GM18498 (cell line): ENCODE data around the gene TNFRSF1B.
A peak's percentile ranks its signal among the peaks of the same experiment; 100 is the strongest.

Source experiments
- ATAC-seq: cut with Tn5 transposase; IDR thresholded peaks from one replicate; pipeline ENCODE4 v1.9.1; 2021; ENCODE audit warnings: mild to moderate bottlenecking, moderate library complexity; ENCODE audit not compliant: unreplicated experiment

Gene TNFRSF1B

DNA sequence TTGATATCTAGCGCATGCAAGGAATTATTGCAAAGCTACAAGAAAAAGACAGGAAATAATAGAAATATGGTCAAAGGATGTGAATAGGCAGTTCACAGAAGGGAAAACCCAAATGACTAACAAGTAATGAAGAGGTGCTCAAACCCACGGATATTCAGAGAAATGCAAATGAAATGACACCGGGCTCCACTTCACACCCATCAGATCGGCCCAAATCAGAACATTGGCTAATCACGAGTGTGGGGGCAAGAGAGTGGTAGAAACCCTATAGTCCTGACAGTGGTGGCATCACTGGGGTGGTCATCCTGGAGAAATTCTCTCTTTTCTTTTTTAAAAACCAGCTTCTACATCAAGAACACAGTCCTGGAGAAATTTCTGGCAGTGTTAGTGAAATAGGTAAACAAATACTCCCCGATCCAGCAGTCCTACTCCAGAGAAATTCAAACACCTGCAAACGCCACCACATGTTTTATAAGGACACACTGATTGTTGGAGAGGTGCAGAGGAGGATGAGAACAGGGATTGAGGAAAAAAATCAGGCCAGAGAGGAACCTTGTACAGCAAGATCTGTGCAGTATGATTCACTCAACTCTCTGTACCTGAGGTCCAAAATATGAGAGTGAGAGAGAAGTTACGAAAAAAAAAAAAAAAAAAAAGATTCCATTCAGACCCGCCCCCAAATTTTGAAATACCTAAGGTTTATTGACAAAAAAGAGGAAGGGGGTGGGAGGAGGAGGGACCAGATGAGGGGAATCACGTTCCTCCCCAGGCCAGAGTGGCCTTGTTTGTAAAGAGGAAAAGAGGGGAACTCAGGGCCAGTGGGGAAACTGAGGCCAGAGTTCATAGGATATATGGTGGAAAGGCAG, 9.2 kb upstream of the TNFRSF1B start:
- ATAC-seq: no peak

DNA sequence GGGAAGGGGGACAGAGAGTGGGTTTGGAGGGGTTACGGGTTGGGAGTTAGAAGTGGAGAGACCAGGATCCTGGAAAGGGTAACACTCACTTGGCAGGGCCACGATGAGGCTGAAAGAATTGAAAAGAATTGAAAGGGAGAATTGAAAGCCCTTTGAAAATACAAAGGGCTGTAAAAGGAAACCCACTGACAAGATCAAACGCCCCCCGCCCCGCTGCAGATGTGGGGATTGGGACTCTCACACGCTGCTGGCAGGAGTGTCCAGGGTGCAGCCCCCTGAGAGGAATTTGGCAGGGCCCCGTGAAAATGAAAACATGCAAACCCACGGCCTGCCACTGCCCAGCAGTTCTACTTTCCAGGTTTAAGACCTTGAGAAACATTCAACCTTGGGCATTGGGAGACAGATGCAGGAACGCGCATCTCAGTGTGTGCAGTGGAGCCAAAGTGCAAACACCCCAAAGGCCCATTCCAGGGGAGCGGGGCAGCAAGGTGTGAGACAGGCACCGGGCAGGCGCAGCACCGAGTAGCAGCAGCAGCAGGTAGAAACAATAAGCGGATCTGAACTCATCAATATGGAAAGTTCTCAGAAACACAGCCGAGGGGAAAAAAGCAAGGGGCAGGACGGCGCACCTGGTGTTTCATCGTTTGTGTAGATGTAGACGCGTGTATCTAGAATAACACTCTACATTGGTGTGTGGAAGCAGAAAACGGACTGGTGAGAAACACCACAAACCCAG, 8.3 kb upstream of the TNFRSF1B start:
- ATAC-seq: no peak

DNA sequence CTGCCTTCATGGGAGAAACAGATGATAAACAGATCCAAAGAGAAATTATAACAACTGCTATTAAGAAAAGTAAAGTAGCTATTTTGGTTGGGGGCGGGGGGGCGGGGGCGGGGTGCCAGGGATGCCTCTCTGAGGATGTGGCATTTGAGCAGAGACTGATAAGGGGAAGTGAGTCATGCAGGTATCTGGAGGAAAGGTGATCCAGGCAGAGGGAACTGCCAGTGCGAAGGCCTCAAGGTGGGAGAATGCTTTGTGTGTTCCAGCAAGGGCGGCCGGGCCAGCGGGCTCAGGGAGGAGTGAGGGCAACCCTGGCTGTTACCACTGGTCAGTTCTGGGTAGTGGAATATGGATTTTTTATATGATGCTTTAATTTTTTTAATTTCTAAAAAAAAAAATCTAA, 7.0 kb upstream of the TNFRSF1B start:
- ATAC-seq: no peak

DNA sequence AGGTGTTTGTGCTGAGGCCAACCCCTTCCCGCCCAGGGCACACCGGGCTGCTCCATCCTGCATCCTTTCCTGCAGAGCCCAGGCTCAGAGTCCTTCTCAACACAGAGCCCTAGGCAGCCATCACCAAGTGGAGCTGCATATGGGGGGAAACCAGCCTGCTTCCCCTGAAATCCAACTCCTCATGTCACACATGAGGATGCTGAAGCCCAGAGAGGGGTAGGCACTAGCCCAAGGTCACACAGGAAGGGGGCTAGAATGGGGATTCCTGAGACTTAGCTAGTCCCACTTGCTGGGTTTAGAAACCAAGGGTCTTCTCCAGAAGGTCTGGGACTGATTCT, 5.5 kb upstream of the TNFRSF1B start:
- no peak for ATAC-seq

DNA sequence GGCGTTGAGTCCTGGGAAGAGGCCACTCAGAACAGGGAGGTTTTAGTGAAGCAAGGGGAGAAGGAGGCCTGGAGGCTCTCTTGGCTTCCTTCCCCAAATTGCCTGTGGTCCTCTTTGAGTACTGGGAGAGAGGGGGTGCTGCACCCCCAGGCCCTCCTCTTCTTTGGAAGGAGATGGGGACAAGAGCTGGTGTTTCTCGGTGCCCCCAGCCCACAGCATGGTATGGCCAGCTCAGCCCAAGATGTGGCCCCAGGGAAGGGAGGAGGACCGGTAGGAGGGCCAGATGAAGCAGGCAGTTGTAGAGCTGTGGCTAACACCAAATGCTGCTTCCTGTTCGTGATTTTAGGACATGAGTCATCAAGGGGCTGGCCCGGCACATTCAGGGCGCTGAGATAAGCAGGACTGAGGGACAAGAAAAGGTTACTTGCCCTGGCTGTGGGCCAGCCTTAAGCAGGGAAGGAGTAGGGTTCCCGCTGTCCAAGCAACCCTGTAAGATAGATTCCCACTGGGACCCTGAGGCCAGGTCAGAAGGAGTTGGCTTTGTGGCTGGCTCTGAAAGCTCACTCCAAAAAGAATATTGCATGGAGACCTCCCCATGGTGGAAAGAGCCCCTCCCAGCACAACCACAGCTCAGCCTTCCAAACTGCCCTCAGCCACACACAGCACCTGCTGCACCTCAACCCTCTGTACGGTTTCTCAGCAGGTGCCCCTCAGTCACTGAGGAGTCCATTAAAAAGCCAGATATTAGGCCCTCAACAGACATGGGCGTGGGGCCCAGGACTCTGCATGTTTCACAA, 4.9 kb upstream of the TNFRSF1B start:
- peak; percentile 80 for ATAC-seq

DNA sequence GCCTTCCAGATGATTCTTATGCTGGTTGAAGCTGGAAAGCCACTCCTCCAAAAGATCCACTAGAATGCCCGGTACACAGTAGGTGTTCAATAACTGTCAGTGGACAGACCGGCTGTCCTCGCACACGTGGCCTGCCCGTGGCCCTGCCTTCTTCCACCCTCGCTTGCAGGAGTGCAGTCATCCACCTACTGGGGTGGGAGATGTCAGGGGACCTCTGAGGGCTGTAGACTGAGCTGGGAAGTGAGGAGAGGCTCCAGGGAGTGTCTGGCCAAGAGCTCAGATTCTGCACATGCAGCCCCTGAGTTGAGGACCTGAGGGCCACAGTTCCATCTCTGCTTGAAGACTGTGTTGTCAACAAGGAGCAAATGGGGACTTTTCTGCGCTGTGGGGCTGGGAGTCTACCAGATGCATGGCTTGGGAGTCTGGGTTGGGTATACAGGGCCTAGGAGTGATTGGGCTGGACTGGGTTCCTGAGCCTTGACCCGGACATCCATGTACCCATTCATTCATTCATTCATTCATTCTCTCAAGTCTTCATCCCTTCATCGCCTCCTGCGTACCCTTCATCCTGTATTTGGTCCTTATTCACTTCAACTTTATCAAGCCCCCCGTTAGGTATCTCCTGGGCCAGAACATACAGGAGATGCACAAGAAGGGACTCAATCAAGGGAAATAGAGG, 4.2 kb upstream of the TNFRSF1B start:
- ATAC-seq: no peak

DNA sequence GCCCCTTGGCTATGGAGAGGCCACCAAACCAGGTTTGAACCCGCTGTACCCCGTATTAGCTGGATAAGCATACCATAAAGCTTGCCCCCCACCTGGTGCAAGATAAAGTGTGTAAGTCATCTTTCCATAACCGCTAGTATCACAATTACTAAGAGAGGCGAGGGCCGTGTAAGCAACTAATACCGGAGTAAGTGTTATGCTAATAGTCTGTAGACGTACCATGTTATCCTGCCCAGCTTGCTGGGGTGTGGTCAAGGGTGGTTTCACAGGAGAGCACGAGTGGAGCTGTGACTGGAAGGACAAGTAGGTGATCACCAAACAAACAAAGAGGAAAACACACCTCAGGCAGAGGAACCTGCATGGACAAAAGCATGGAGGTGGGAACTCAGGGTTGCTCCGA, 3.6 kb upstream of the TNFRSF1B start:
- no peak for ATAC-seq

DNA sequence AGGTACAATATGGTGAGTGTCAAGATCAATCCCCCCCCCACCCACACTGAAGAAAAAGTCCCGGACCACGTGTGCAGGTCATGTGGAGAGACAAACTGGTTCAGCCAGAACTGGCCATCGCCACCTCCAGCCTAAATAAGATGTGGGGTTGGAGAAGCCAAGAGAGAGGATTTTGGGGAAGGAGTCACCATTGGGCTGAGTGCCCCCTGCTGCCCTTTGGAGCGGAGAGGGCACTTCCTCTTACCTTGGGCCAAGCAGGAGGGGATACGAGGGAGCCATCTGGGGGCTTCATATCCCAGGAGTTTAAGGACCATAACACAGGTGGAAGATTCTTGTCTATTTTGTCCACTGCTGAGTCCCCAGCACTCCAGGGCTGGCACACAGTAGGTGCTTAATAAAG, 2.6 kb upstream of the TNFRSF1B start:
- ATAC-seq: no peak

DNA sequence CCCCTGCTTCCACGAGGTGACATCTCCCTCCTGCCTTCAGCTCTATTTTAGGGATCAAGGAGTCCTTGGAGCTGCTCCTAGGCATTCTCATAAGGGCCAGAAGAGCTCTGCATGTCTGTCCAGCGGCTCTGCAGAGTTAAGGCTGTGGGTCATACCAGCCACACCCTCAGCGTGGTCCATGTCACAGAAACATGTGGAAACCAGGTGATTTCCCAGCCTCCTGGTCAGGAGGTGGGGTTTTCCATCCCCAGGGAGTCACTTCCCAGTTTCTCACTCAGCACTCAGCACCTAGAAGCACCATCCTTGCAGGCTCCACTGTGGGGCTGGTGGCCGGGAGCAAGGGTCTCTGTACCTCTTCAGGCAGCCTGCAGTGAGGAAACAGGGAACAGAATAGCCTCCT, 1.4 kb upstream of the TNFRSF1B start:
- ATAC-seq: no peak

DNA sequence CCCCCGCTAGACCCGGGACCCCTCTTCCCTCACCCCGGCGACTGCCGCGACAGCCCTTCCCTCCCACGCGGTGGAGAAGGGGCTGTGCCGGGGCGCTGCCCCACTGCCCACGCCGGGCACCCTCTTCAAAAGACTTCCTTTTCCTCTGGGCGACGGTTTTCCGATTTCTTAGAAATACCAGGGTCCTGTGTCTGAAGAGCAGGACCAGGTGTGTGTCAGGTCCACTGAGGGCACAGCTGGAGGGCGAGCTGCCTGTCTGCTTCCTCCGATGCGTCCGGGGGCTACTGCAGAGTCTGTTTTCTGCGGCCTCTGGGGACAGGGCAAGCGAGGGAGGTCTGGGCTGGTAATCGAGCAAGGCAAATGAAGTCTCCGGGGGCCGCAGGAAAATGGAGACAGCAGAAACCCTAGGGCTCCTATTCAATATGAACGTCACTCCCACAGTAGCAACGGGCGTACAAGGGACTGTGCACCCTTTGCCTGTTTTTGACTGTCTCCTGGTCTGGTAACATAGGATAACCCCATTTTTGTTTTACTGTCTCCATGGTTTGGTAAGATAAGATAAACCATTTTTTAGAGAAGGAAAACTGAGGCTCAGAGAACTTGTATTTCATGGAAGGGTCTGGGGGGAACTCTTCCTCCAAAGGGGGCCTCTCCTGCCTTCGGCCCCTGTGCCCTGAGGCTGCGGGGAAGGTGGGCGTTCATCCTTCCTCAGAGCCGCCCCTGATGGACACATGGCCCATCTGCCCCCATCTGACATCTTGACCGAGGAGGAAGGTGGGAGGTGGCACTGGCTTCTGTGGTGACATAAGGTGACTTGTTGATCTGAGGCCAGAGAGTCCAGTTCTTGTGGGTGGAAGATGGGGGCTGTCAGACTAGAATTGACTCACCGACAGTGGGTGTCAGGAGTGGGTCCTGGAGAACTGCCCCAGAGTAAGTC, 970 bp downstream of the TNFRSF1B start:
- ATAC-seq: peak; percentile 16

DNA sequence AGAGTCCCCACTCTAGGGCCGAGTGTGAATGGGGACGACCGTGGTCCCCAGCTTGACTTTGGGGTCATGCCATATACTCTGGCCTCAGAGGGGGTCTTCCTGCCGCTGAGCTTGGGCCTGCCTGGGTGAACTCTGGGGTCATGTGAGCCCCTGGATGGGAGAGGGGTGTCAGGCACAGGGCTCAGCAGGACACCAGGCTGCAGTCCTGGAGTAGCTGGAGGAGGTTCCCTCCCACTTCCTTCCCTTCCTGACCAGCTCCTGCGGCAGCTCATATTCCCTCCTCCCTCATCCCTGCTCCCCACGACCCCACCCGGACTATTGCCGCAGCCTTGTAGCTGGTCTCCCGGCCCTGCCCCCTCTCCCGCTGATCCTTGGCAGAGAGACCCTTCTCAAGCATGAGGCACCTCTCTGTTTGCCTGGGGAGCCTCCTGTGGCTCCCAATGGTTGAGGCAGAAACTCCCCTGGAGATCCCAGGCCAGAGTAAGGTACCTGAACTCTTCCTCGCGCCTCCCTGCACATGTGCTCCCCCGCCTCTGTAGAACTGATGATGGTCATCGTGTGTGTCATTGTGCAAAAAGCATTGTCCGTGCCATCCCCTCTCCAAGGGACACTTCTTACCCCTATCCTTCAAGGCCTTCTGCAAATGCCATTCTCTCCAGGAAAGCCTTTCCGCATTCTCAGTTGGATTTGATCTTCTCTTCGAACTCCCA, 1.8 kb downstream of the TNFRSF1B start:
- ATAC-seq: no peak

DNA sequence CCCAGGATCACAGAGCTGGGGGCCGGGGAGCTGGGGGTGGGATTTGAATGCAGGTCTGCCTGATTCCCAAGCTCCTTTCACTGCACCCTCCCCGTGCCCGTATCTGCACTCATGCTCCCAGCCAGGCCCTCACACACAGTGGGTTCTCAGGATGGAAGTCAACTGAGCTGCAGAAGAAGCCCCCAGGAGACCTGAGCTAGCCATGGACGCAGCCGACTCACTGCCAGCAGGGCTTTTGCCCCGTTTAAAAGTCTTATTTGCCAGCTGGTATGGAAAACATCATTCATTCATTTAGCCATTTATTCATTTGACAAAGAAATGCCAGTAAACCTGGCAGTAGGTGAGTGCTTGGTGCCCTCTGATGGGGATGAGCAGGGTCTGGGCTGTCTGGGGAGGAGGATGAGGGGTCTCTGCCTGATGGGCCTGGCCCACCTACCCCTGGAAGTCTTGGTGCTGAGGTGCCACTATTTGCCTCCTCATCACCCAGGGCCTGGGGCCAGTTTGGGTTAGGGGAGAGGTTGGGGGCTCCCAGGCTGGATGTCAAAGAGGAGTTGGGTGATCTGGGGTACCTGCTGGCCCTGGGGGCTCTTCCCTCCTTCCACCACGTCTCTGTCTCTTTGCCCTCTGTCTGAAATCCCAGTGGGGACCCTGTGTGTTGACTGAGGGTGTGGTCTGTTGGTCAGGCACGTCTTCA, 2.8 kb downstream of the TNFRSF1B start:
- no peak for ATAC-seq

DNA sequence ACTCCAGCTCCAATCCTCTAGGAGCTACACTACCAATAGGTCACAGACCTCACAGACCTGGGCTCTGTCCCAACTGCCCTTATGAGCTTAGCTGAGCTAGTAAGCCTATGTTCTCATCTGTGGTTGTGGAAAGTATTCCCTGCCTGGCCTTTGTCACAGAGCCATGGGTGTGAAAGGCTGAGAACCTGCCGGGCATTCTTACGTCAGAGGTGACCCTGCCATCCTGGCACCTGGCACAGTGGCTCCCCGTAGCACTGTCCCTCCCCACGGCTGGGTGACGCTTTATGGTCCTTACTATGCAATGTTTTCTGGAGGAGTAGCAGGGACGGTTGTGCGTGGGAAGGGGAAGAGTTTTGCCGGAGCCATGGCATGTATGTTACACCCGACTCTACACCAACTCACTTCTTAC, 3.5 kb downstream of the TNFRSF1B start:
- no peak for ATAC-seq

DNA sequence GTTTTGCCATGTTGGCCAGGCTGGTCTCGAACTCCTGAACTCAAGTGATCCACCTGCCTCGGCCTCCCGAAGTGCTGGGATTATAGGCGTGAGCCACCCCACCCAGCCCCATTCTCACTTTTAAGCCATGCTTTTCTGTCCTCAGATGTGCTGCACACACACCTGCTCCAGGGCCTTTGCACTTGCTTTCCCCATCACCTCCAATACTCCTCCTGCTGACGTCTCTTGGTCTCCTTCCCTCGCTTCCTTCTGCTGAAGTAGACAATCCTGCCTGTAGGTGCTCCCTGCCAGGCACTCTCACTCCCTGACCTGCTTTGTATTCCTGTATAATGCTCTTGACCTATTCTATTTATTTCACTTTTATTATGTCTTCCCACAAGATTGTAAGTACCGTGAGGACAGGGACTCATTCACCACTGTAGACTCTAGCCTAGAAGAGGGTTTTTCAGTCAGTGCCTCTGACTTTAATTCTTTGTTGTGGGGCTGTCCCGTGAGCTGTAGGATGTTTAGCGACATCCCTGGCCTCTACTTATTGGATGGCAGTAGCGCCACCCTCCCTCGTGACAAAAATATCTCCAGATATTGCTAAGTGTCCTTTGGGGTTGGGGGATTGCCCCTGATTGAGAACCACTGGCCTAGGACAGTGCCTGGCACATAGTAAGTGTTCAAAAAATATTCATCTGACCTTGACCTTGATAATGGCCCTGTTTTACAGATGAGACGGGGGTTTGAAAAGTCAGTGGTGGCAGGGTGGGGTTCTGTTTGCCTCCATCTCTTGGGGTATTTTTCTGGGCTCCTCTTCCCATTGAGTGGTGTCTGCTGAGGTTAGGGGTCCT, 4.6 kb downstream of the TNFRSF1B start:
- no peak for ATAC-seq

DNA sequence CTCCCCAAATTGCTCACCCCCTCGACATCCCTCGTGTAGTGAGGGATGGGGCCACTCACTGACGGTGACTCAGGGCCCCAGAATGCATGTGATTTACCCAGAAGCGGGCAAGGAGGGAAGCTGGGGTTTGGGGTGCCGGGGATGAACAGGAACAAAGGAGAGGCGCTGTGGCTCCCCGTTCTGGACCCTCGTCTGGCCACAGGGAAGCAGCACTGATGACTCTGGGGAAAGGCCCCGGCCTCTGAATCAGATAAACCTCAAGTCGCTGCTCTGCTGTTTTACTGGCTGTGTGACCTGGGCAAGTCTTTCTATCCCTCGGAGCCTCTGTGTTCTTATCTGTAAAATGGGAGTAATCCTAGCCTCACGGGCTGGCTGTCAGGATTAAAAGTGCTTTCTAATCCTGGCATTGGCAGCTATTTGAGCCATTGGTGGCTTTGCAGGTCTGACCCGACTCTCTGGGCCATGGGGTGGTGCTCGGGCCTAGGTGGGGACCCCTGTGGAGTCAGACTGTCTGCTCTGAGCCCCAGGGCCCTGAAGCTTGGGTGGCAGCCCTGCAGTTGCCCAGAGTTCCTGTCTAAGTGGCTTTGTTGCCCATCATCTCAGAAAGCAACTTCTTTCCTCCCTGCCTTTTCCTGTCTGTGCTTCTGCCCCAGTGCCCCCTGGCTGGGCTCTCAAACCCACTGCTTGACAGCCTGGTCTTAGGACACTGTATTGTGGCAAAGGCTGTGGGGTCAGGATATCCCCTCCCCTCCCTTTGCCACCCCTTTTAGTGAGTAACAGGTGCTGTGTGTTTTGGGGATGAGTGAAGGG, 5.5 kb downstream of the TNFRSF1B start:
- ATAC-seq: no peak

DNA sequence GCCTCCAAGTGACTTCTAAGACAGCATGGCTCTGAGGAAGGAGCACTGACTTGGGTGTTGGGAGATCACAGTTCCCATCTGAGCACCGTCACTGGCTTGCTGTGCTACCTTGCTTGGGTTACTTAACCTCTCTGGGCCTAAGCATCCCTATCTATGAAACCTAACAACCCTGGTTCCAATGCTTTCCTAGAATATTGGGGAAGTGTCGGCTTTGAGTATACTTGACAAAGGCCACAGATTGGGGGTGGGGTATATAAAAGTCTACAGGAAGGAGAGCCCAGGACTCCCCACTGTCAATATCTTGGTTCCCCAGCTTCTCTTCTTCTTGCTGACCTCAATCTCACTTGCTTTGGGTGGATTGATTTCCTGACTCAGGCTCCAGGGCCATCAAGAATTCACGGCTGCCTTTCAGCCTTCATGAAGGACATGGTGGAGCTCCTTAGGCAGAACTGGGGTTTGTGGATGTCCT, 6.3 kb downstream of the TNFRSF1B start:
- ATAC-seq: no peak

DNA sequence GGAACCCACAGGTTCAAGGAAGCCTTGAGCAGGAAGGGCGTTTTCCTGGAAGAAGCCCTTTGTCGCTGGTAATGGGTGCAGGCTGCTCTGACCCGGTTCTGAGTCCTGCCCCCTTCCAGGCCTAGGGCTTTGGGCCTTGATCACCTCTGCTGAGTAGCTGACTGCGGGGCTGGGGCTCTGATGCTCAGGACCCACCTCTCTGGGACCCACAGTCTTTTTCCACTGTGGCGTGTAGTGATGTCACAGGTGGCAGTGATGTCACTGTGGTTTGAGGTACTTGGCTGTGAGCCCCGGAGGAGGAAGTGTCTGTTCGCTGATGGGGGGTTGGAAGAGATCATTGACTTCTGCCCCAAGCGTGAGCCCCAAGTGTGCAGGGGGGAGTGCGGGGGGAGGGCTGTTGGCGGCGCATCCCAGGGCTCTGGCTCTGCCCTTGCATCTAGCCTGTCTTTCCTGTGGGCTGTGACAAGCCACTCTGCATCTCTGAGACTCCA, 6.9 kb downstream of the TNFRSF1B start:
- ATAC-seq: no peak
